GM23338 (cell line): ENCODE data around the gene LY86. TPM values are rescaled to one million over a fixed set of nuclear protein-coding genes. Genes with fewer than 3 reads are reported as not detected.

Source experiments
- ATAC-seq: fragments of 200-7000 bp; cut with Tn5 transposase; 3 replicates; pipeline ENCODE4 v1.9.1; 2020
- DNase-seq: peaks from one replicate; pipeline ENCODE4 v3.0.0-alpha.2; 2015; ENCODE audit warnings: low spot score
- H2AFZ ChIP-seq: fragments of 200-600 bp; sonication (generic); 2 replicates; pipeline ENCODE4 v1.8.0; 2016; ENCODE audit warnings: antibody characterized with exemption, mild to moderate bottlenecking, moderate library complexity
- H3F3A ChIP-seq: fragments of 200-600 bp; sonication (generic); replicated peaks from 2 replicates; pipeline ENCODE4 v1.8.0; 2017; ENCODE audit warnings: antibody characterized with exemption, mixed run types, low read depth
- H3K27ac ChIP-seq: fragments of 200-600 bp; sonication (generic); 2 replicates; pipeline ENCODE4 v1.6.1; 2016; ENCODE audit warnings: low read depth
- H3K27me3 ChIP-seq: fragments of 200-600 bp; sonication (generic); 2 replicates; pipeline ENCODE4 v1.8.0; 2016; ENCODE audit warnings: mild to moderate bottlenecking, mixed run types, moderate library complexity; ENCODE audit not compliant: insufficient read depth
- H3K36me3 ChIP-seq: fragments of 200-600 bp; sonication (generic); 2 replicates; pipeline ENCODE4 v1.8.0; 2016; ENCODE audit warnings: mild to moderate bottlenecking; ENCODE audit not compliant: insufficient read depth
- H3K4me1 ChIP-seq: fragments of 200-600 bp; sonication (generic); 2 replicates; pipeline ENCODE4 v1.8.0; 2016; ENCODE audit warnings: mild to moderate bottlenecking, moderate library complexity; ENCODE audit not compliant: insufficient read depth
- H3K4me2 ChIP-seq: fragments of 200-600 bp; sonication (generic); 2 replicates; pipeline ENCODE4 v1.7.1; 2017; ENCODE audit warnings: mixed run types
- H3K4me3 ChIP-seq: fragments of 200-600 bp; sonication (generic); 2 replicates; pipeline ENCODE4 v1.6.1; 2016; ENCODE audit warnings: mixed run types
- H3K79me2 ChIP-seq: fragments of 200-600 bp; sonication (generic); replicated peaks from 2 replicates; pipeline ENCODE4 v1.8.0; 2017; ENCODE audit warnings: mild to moderate bottlenecking; ENCODE audit not compliant: insufficient read depth
- H3K9me2 ChIP-seq: fragments of 200-600 bp; sonication (generic); 2 replicates; pipeline ENCODE4 v1.8.0; 2017; ENCODE audit not compliant: insufficient read depth
- H4K20me1 ChIP-seq: fragments of 200-600 bp; sonication (generic); replicated peaks from 2 replicates; pipeline ENCODE4 v1.8.0; 2017; ENCODE audit warnings: mild to moderate bottlenecking; ENCODE audit not compliant: insufficient read depth
- H3K27ac Mint-ChIP-seq: 2 replicates; pipeline ENCODE4 v1.8.0; 2020; ENCODE audit warnings: inconsistent platforms, mild to moderate bottlenecking, moderate library complexity, mixed read lengths
- H3K27me3 Mint-ChIP-seq: 3 replicates; pipeline ENCODE4 v1.8.0; 2022; ENCODE audit warnings: low read depth, mild to moderate bottlenecking, moderate library complexity, mixed read lengths, inconsistent platforms; ENCODE audit not compliant: insufficient read depth, poor library complexity
- H3K36me3 Mint-ChIP-seq: 3 replicates; pipeline ENCODE4 v1.8.0; 2021; ENCODE audit warnings: low read depth, mild to moderate bottlenecking, inconsistent platforms, moderate library complexity, mixed read lengths
- H3K4me1 Mint-ChIP-seq: 3 replicates; pipeline ENCODE4 v1.8.0; 2020; ENCODE audit warnings: mild to moderate bottlenecking, inconsistent platforms, mixed read lengths
- H3K4me3 Mint-ChIP-seq: 3 replicates; pipeline ENCODE4 v1.8.0; 2021; ENCODE audit warnings: moderate library complexity, mild to moderate bottlenecking, inconsistent platforms, mixed read lengths
- H3K9me3 Mint-ChIP-seq: 3 replicates; pipeline ENCODE4 v1.8.0; 2020; ENCODE audit warnings: moderate library complexity, mild to moderate bottlenecking, inconsistent platforms, mixed read lengths
- NANOG ChIP-seq: IDR thresholded peaks from 2 replicates; pipeline ENCODE4 v1.6.1; 2016; ENCODE audit warnings: antibody characterized with exemption, borderline replicate concordance
- POLR2AphosphoS5 ChIP-seq: IDR thresholded peaks from 2 replicates; pipeline ENCODE4 v1.6.1; 2016; ENCODE audit warnings: antibody characterized with exemption, low read depth
- STAT1 ChIP-seq: IDR thresholded peaks from one replicate; pipeline ENCODE4 v1.6.1; 2016; ENCODE audit warnings: antibody characterized with exemption; ENCODE audit not compliant: unreplicated experiment
- polyA plus RNA-seq: library from polyadenylated mRNA; unstranded; fragments of >200 nt; fragmentation: Nextera tagmentation; extraction: Ambion mirVana; gene quantifications from 2 replicates; pipeline ENCODE4 v1.2.1, GENCODE V29; 2016
- total RNA-seq: library from RNA; depleted of rRNA; stranded (reverse); fragments of >200 nt; shearing (Covaris generic); gene quantifications from 2 replicates; pipeline ENCODE4 v1.2.3, GENCODE V29; 2014
- TF ChIP-seq, protein P1 (sequence below): fragments of 250-450 bp; sonication (Bioruptor Pico); IDR thresholded peaks from 2 replicates; pipeline ENCODE4 v1.5.0; 2020; ENCODE audit warnings: mild to moderate bottlenecking, moderate library complexity

The LY86 gene
- total and polyA plus RNA-seq, 2 experiments from 2014 or later = 0.29 TPM; not detected in 1

DNA sequence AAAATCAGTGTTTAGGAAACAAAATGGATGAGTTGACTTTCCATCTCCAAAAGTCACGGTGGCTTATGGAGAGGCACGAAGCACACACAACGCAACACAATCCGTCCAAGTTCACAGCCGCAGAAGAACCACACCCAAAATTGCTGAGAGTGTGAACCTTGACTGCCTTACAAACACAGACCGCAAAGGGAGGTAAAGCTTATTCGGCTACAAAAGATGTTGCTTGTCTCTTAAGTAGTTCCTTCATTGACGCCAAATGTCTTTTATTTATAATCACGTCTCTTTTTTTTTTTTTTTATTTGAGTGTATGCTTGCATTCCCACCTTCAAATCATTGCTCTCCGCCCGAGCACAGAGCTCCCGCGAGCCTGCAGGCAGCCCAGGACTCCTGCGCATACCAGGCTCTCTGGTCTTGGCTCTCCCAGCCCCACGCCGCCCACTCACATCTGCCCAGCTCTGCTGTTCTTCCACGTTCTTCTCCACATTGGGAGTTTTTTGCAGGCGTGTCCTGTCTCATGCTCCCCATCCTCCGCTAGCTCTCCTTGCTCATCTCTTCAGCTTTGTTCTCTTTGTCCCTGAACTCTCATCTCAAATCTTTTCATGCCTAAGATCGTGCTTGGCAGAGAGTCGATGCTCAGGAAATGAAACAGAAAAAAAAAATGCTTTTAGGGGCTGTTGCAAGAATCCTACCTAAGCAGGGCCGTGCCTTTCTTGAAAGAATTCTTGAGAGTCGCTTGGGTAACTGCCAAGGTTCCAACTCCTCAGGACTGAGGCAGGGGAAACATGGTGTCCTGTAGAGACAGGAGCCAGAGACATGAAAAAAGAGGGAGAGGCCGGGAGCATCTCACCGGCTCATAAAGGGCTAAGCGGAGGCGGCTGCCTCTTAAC lies 25.8 kb downstream of the LY86 start:
- TF ChIP-seq STAT1 (no peak), POLR2AphosphoS5 (no peak), NANOG (no peak)
- TF ChIP-seq, protein P1, sequence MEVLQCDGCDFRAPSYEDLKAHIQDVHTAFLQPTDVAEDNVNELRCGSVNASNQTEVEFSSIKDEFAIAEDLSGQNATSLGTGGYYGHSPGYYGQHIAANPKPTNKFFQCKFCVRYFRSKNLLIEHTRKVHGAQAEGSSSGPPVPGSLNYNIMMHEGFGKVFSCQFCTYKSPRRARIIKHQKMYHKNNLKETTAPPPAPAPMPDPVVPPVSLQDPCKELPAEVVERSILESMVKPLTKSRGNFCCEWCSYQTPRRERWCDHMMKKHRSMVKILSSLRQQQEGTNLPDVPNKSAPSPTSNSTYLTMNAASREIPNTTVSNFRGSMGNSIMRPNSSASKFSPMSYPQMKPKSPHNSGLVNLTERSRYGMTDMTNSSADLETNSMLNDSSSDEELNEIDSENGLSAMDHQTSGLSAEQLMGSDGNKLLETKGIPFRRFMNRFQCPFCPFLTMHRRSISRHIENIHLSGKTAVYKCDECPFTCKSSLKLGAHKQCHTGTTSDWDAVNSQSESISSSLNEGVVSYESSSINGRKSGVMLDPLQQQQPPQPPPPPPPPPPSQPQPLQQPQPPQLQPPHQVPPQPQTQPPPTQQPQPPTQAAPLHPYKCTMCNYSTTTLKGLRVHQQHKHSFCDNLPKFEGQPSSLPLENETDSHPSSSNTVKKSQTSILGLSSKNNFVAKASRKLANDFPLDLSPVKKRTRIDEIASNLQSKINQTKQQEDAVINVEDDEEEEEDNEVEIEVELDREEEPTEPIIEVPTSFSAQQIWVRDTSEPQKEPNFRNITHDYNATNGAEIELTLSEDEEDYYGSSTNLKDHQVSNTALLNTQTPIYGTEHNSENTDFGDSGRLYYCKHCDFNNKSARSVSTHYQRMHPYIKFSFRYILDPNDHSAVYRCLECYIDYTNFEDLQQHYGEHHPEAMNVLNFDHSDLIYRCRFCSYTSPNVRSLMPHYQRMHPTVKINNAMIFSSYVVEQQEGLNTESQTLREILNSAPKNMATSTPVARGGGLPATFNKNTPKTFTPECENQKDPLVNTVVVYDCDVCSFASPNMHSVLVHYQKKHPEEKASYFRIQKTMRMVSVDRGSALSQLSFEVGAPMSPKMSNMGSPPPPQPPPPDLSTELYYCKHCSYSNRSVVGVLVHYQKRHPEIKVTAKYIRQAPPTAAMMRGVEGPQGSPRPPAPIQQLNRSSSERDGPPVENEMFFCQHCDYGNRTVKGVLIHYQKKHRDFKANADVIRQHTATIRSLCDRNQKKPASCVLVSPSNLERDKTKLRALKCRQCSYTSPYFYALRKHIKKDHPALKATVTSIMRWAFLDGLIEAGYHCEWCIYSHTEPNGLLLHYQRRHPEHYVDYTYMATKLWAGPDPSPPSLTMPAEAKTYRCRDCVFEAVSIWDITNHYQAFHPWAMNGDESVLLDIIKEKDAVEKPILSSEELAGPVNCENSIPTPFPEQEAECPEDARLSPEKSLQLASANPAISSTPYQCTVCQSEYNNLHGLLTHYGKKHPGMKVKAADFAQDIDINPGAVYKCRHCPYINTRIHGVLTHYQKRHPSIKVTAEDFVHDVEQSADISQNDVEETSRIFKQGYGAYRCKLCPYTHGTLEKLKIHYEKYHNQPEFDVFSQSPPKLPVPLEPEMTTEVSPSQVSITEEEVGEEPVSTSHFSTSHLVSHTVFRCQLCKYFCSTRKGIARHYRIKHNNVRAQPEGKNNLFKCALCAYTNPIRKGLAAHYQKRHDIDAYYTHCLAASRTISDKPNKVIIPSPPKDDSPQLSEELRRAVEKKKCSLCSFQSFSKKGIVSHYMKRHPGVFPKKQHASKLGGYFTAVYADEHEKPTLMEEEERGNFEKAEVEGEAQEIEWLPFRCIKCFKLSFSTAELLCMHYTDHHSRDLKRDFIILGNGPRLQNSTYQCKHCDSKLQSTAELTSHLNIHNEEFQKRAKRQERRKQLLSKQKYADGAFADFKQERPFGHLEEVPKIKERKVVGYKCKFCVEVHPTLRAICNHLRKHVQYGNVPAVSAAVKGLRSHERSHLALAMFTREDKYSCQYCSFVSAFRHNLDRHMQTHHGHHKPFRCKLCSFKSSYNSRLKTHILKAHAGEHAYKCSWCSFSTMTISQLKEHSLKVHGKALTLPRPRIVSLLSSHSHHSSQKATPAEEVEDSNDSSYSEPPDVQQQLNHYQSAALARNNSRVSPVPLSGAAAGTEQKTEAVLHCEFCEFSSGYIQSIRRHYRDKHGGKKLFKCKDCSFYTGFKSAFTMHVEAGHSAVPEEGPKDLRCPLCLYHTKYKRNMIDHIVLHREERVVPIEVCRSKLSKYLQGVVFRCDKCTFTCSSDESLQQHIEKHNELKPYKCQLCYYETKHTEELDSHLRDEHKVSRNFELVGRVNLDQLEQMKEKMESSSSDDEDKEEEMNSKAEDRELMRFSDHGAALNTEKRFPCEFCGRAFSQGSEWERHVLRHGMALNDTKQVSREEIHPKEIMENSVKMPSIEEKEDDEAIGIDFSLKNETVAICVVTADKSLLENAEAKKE (CRISPR knock-in tag) = no peak
- Histone ChIP-seq H2AFZ (peak overlapping the region; percentile 89), H3K27me3 (no peaks in the 10 kb centered on the region), H3K36me3 (no peaks in the 10 kb centered on the region), H3K27ac (no peak overlapping the region), H3F3A (no peaks in the 10 kb centered on the region), H3K9me2 (peaks cover 6% of the 10 kb centered on the region; the same call in 1 of the 2 replicates), H4K20me1 (no peaks in the 10 kb centered on the region), H3K4me1 (no peaks in the 10 kb centered on the region), H3K79me2 (no peaks in the 10 kb centered on the region), H3K4me2 (no peak overlapping the region), H3K4me3 (no peak overlapping the region)
- H3K4me3 Mint-ChIP-seq = no peak overlapping the region
- peaks cover 4% of the 10 kb centered on the region for H3K4me1 Mint-ChIP-seq
- no peaks in the 10 kb centered on the region for H3K36me3 Mint-ChIP-seq
- peaks cover 4% of the 10 kb centered on the region; the same call in 2 of the 3 replicates for H3K9me3 Mint-ChIP-seq
- H3K27ac Mint-ChIP-seq = no peak overlapping the region
- no peak for DNase-seq
- ATAC-seq = peak; percentile 68
- peaks cover 2% of the 10 kb centered on the region for H3K27me3 Mint-ChIP-seq

DNA sequence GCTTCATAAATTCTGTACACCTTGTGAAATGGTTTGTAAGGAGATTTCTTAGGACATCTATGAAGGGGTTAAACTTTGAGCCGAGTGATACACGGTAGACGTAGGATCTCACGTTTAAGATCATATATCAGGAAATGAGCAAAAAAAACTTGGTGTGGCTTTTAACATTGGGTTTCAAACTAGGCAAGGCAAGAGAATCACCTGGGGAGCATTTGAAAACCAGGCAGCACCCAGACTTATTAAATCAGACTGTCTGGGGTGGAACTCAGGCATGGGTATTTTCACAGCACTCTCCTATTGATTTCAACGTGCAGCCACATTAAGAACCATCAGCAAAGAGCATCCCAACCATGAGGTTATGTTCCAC lies 26.4 kb downstream of the LY86 start:
- H3K4me2 ChIP-seq = no peak overlapping the region
- peaks cover 6% of the 10 kb centered on the region; the same call in 1 of the 2 replicates for H3K9me2 ChIP-seq
- ATAC-seq = no peak
- no peaks in the 10 kb centered on the region for H3K36me3 Mint-ChIP-seq
- no peak overlapping the region for H3K27ac Mint-ChIP-seq
- peaks cover 2% of the 10 kb centered on the region for H3K27me3 Mint-ChIP-seq
- no peaks in the 10 kb centered on the region for H3K4me1 ChIP-seq
- no peaks in the 10 kb centered on the region for H3K36me3 ChIP-seq
- peaks cover 8% of the 10 kb centered on the region for H3K4me1 Mint-ChIP-seq
- H3K4me3 ChIP-seq = no peak overlapping the region
- H3K27me3 ChIP-seq = no peaks in the 10 kb centered on the region
- peak overlapping the region; percentile 89 for H2AFZ ChIP-seq
- H3F3A ChIP-seq = no peaks in the 10 kb centered on the region
- no peak overlapping the region for H3K4me3 Mint-ChIP-seq
- H3K9me3 Mint-ChIP-seq = peaks cover 4% of the 10 kb centered on the region; the same call in 2 of the 3 replicates
- no peak for DNase-seq
- no peak overlapping the region for H3K27ac ChIP-seq
- H3K79me2 ChIP-seq = no peaks in the 10 kb centered on the region
- no peaks in the 10 kb centered on the region for H4K20me1 ChIP-seq
- TF ChIP-seq, protein P1 (CRISPR knock-in tag) = no peak
